ENCODE measurements around the gene POLR3GL. TPM values are rescaled to one million over a fixed set of nuclear protein-coding genes. Genes with fewer than 3 reads are reported as not detected.

The POLR3GL gene
- total and polyA plus RNA-seq, 12 donors: 30.9 to 64.5 (median 39.5) TPM

DNA sequence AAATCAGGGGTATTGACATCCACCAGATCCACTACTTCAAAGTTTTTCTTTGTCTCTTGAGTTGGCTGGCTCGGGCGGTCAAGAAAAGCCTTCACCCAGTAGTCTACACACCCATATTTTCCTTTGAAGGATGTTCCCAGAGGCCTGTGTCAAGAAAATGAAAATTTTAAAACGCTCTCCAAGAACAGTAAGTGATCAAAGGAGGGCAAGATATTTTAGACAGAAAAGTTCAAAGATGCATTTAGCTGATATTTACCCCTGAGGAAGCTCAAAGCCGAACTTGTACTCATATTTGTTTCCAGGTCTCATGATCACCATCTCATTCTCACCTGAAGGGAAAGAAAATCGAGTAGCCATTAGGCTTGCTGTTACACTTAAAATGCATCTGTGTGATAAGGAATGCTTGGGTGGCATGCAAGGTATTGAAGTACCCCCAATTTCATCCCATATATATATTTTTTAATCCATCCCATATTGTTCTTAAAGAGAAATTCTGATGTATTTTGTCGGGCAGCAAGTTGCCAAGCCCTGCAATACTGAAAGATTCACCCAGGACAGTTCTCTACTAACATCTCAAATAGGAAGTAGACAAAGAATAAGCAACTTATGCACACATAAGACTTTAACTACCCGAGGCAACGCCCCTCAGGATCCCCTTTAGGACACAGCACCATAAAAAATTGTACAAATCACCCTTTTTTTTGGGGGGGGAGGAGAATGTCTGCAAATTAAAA, 30.8 kb downstream of the POLR3GL start:
- no peak for DNase-seq
- H3K4me1 ChIP-seq: peaks cover 12 to 70% (median 56%) of the 10 kb centered on the region in 9 donors
- 0% methylated on average over 8 of the region's 8 CpGs for WGBS, 2 donors

DNA sequence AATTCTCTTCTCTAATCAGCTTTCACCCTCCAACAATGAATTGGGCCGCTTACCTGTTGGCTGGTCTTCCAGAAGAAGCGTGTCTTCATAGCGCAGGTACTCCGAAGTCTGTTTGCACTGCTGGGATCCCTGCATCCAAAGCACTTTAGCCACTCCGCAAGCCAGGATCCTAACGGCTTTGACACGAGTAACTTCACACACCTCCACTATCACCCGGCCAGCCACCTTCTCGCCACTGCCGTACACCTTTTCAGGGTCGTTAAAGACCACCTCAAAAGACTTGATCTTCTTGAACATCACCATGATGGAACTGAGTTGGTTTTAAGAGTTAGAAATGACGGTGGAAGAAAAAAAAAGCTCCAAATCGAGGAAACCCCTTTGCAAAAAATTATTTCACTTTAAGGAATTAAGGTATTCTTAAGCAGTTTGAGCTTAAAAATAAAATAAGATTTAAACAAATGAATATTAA, 31.5 kb downstream of the POLR3GL start:
- ATAC-seq (no peak), DNase-seq (no peak)
- Histone ChIP-seq H3K9me3 (no peaks in the 10 kb centered on the region), H3K36me3 (peaks cover 8 to 42% (median 35%) of the 10 kb centered on the region in 9 donors), H3K4me3 (peak overlapping the region; percentile 70 to 90 (median 76)), H3K27ac (peak overlapping the region; percentile 89 to 98 (median 97)), H3K4me1 (peaks cover 12 to 67% (median 53%) of the 10 kb centered on the region in 9 donors), H3K27me3 (no peaks in the 10 kb centered on the region)
- intact Hi-C loops (cut with DNase I): loop anchor here in 3 of 10 donors (1.0 to 2.0 kb wide), 3 partner anchors 15 to 17 kb away; no protein-coding TSS in a partner anchor
- TF ChIP-seq, protein P1, sequence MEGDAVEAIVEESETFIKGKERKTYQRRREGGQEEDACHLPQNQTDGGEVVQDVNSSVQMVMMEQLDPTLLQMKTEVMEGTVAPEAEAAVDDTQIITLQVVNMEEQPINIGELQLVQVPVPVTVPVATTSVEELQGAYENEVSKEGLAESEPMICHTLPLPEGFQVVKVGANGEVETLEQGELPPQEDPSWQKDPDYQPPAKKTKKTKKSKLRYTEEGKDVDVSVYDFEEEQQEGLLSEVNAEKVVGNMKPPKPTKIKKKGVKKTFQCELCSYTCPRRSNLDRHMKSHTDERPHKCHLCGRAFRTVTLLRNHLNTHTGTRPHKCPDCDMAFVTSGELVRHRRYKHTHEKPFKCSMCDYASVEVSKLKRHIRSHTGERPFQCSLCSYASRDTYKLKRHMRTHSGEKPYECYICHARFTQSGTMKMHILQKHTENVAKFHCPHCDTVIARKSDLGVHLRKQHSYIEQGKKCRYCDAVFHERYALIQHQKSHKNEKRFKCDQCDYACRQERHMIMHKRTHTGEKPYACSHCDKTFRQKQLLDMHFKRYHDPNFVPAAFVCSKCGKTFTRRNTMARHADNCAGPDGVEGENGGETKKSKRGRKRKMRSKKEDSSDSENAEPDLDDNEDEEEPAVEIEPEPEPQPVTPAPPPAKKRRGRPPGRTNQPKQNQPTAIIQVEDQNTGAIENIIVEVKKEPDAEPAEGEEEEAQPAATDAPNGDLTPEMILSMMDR (IDR thresholded peaks at IDR 0.05): no peak
- 1 to 2% methylated on average over 13 of the region's 13 CpGs for WGBS, 2 donors

More for the DNA sequence above, 30.8 kb downstream of the POLR3GL start:
- no peaks in the 10 kb centered on the region for H3K27me3 ChIP-seq
- no peak for ATAC-seq
- peaks cover 8 to 42% (median 35%) of the 10 kb centered on the region in 9 donors for H3K36me3 ChIP-seq
- no peaks in the 10 kb centered on the region for H3K9me3 ChIP-seq
- TF ChIP-seq, protein P1 (IDR thresholded peaks at IDR 0.05): no peak
- H3K27ac ChIP-seq: peak overlapping the region; percentile 89 to 98 (median 97)
- peak overlapping the region; percentile 70 to 90 (median 76) for H3K4me3 ChIP-seq
- intact Hi-C loops (cut with DNase I): no loop called here

DNA sequence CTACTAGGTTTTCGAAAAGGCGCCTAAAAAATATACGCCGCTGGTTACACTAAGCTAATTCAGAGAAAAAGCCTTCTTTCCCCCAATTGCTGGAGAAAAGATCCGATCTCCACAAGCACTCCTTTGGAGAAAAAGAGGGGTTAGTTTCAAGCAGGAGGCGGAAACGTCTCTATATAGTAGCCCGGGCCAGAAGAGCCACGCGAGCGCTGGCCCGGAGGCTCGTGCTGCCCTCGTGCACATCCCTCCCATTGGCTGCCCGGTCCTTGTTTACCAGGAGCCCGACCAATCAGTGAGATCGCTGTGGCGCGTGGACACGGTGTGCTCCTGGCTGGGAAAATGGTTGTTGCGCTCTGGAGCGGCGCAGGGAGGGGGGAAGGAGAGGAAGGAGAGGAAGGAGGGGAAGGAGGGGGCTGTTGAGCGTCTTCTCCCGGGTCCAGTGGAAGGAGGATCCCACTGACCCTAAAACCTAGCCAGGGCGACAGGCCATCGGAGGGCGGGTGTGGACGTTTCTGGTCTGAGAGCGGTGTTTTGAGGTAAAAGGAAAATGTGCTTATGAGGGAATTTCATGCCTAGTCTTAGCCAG, 32.0 kb downstream of the POLR3GL start, which contains the start of gene TXNIP:
Gene TXNIP, minus strand, starts transcription at position 147 of the 583 bp plus-strand sequence. CDS start 313 bp downstream, outside the sequence.
- intact Hi-C loops (cut with DNase I): loop anchor here in 4 of 10 donors (1.0 to 2.0 kb wide), 4 partner anchors 16 to 18 kb away; no protein-coding TSS in a partner anchor
- Histone ChIP-seq H3K27ac (peak within 1 kb of the TSS; percentile 89 to 99 (median 97)), H3K27me3 (no peaks in the 10 kb centered on the region), H3K4me3 (peak within 1 kb of the TSS; percentile 70 to 90 (median 76)), H3K36me3 (peaks cover 8 to 42% (median 35%) of the 10 kb centered on the region in 9 donors), H3K9me3 (no peaks in the 10 kb centered on the region), H3K4me1 (peaks cover 12 to 65% (median 52%) of the 10 kb centered on the region in 9 donors)
- DNase-seq (peak; percentile 99), ATAC-seq (peak; percentile 90 to 95 (median 93))
- TF ChIP-seq, protein P1 (IDR thresholded peaks at IDR 0.05): no peak
- WGBS, 2 donors: 0% methylated on average over 30 of the region's 30 CpGs

All from heart right ventricle (tissue), 16 donors.